HepG2 (cell line): ENCODE data around the gene FOXA1. TPM values are rescaled to one million over a fixed set of nuclear protein-coding genes. Genes with fewer than 3 reads are reported as not detected.

Experiments used
- AKNA ChIP-seq: sonication (generic); formaldehyde crosslinking; IDR thresholded peaks from 2 replicates; pipeline ENCODE4 v1.4.0; 2020; ENCODE audit warnings: missing genetic modification reagents, borderline replicate concordance
- FOXA1 ChIP-seq, 2 experiments: fragments of 450-650 bp in 1 of 2; sonication (generic) in 1 of 2; formaldehyde crosslinking in 1 of 2; IDR thresholded peaks; 2 replicates each; pipeline versions ENCODE4 v1.4.0 to v1.6.1; 2016 to 2020; ENCODE audit warnings: missing genetic modification reagents in 1 of 2
- HOXD1 ChIP-seq: sonication (generic); formaldehyde crosslinking; IDR thresholded peaks from 2 replicates; pipeline ENCODE4 v1.5.0; 2020; ENCODE audit warnings: missing genetic modification reagents
- KLF9 ChIP-seq: IDR thresholded peaks from 2 replicates; pipeline ENCODE4 v1.6.1; 2016; ENCODE audit warnings: low read depth
- POLR2A ChIP-seq, 2 experiments: IDR thresholded peaks; 2 replicates each; pipeline ENCODE4 v1.6.1; 2011; ENCODE audit warnings: low read depth in 2 of 2, low read length in 2 of 2, mild to moderate bottlenecking in 1 of 2, moderate library complexity in 1 of 2; ENCODE audit not compliant: insufficient read depth in 1 of 2
- POLR2AphosphoS2 ChIP-seq: IDR thresholded peaks from 2 replicates; pipeline ENCODE4 v1.6.1; 2011; ENCODE audit warnings: low read depth, low read length, improper control_type of control experiment
- SNAI1 ChIP-seq: sonication (generic); formaldehyde crosslinking; IDR thresholded peaks from 2 replicates; pipeline ENCODE4 v1.5.0; 2020; ENCODE audit warnings: mild to moderate bottlenecking, missing genetic modification reagents, borderline replicate concordance
- U2AF1 ChIP-seq: fragments of 200-400 bp; formaldehyde crosslinking; optimal IDR thresholded peaks from 2 replicates; pipeline ENCODE3; 2017; ENCODE audit warnings: mild to moderate bottlenecking, low read depth, low read length
- ZBTB21 ChIP-seq: sonication (generic); formaldehyde crosslinking; IDR thresholded peaks from 2 replicates; pipeline ENCODE4 v1.4.0; 2020; ENCODE audit warnings: missing genetic modification reagents
- ZBTB42 ChIP-seq: sonication (generic); formaldehyde crosslinking; IDR thresholded peaks from 2 replicates; pipeline ENCODE4 v1.5.0; 2020; ENCODE audit warnings: mild to moderate bottlenecking, missing genetic modification reagents
- ZNF337 ChIP-seq: sonication (generic); formaldehyde crosslinking; IDR thresholded peaks from 2 replicates; pipeline ENCODE4 v1.5.1; 2020; ENCODE audit warnings: missing genetic modification reagents, low read depth, mild to moderate bottlenecking, borderline replicate concordance
- ZNF33A ChIP-seq: sonication (generic); formaldehyde crosslinking; IDR thresholded peaks from 2 replicates; pipeline ENCODE4 v1.5.1; 2020; ENCODE audit warnings: missing genetic modification reagents, mild to moderate bottlenecking, moderate library complexity, borderline replicate concordance
- ZNF367 ChIP-seq: sonication (generic); formaldehyde crosslinking; IDR thresholded peaks from 2 replicates; pipeline ENCODE4 v1.4.0; 2020; ENCODE audit warnings: missing genetic modification reagents, borderline replicate concordance
- ZNF382 ChIP-seq: sonication (generic); formaldehyde crosslinking; IDR thresholded peaks from 2 replicates; pipeline ENCODE4 v1.5.0; 2020; ENCODE audit warnings: missing genetic modification reagents, mild to moderate bottlenecking, borderline replicate concordance
- ZNF614 ChIP-seq: IDR thresholded peaks from 2 replicates; pipeline ENCODE4 v1.6.1; 2018; ENCODE audit warnings: missing biosample characterization, missing genetic modification reagents, inconsistent platforms, borderline replicate concordance
- ZNF891 ChIP-seq: sonication (generic); formaldehyde crosslinking; IDR thresholded peaks from 2 replicates; pipeline ENCODE4 v1.5.0; 2020; ENCODE audit warnings: mild to moderate bottlenecking, missing genetic modification reagents
- polyA plus RNA-seq, 8 experiments: library from polyadenylated mRNA; depleted of rRNA in 3 of 8; stranded (reverse) in 7 of 8; unstranded in 1 of 8; fragments of >200 nt; fragmentation: Illumina TruSeq in 4 of 8; extraction: Trizol in 4 of 8; gene quantifications; 2 replicates each; pipeline versions ENCODE4 v1.2.1 to v1.2.3, GENCODE V29; 2011 to 2016; ENCODE audit warnings: low read depth in 4 of 8, missing spikeins in 1 of 8, mixed read lengths in 1 of 8; ENCODE audit not compliant: insufficient read depth in 1 of 8
- total RNA-seq, 5 experiments: library from RNA; depleted of rRNA; stranded (reverse); fragments of >200 nt; fragmentation: Illumina TruSeq; extraction: Trizol; gene quantifications; 2 replicates each; pipeline ENCODE4 v1.2.3, GENCODE V29; 2016; ENCODE audit warnings: low read depth in 1 of 5
- TF ChIP-seq, protein P1 (sequence below): conservative IDR thresholded peaks from 2 replicates; pipeline ENCODE4 v1.6.1; 2018; ENCODE audit warnings: missing genetic modification reagents
- TF ChIP-seq, protein P2 (sequence below): sonication (generic); formaldehyde crosslinking; conservative IDR thresholded peaks from 2 replicates; pipeline ENCODE4 v1.8.0; 2022; ENCODE audit warnings: mild to moderate bottlenecking, moderate library complexity, missing genetic modification reagents
- TF ChIP-seq, protein P3 (sequence below): IDR thresholded peaks from 2 replicates; pipeline ENCODE4 v1.6.1; 2016

The FOXA1 gene
- total and polyA plus RNA-seq, 2 of the 13 experiments (the other 11 are each of a cell fraction or from before 2014, with no cell fraction given) = 43.4 to 58.6 TPM

DNA sequence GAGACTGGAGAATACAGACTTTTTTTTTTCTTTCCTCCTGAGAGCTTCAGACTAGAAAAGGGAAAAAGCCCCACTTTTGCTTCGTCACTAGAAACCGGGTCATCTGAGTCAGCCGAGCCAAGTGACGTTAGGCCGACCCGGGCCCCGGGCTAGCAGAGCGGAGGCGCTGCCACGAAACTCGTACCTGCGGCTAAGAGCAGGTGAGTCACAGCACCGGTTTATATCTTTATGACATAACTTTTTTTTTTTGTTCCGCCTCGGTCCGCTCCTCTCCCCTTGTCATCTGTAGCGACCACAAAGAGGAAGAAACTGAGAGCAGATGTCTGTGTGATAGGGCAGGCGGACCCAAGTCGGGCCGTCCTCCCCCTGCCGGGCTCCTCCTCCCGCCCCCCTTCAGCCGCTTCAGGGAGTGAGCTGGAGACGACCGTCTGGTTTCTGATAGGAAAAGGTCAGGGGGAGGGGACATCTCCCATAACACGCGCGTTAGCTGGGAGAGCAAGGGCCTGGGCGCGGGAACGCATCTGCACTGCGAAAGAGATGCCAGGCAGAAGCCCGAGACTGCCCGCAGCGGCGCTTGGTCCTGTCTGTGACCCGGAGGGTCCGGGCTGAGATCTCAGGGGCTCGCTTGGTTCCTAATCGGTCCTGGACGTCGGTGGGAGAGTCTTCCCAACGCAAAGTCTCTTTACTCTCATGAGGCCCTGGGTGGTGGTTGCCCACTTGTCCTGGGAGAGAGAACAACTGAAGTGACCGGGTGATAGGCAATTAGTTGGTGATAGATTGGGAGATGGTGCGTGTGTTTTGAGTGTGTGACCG lies 966 bp upstream of the FOXA1 start (continued):
- TF ChIP-seq, protein P1, sequence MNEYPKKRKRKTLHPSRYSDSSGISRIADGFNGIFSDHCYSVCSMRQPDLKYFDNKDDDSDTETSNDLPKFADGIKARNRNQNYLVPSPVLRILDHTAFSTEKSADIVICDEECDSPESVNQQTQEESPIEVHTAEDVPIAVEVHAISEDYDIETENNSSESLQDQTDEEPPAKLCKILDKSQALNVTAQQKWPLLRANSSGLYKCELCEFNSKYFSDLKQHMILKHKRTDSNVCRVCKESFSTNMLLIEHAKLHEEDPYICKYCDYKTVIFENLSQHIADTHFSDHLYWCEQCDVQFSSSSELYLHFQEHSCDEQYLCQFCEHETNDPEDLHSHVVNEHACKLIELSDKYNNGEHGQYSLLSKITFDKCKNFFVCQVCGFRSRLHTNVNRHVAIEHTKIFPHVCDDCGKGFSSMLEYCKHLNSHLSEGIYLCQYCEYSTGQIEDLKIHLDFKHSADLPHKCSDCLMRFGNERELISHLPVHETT = 0 out of 2 replicates have a peak, but pooled peaks have one; percentile 39
- TF ChIP-seq, protein P2, sequence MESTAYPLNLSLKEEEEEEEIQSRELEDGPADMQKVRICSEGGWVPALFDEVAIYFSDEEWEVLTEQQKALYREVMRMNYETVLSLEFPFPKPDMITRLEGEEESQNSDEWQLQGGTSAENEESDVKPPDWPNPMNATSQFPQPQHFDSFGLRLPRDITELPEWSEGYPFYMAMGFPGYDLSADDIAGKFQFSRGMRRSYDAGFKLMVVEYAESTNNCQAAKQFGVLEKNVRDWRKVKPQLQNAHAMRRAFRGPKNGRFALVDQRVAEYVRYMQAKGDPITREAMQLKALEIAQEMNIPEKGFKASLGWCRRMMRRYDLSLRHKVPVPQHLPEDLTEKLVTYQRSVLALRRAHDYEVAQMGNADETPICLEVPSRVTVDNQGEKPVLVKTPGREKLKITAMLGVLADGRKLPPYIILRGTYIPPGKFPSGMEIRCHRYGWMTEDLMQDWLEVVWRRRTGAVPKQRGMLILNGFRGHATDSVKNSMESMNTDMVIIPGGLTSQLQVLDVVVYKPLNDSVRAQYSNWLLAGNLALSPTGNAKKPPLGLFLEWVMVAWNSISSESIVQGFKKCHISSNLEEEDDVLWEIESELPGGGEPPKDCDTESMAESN = peak; percentile 89
- TF ChIP-seq U2AF1 (peak; percentile 75), HOXD1 (CRISPR knock-in tag) (no peak; the same call in none of the 2 replicates), ZNF367 (peak; percentile 94; the same call in 1 of the 2 replicates), SNAI1 (CRISPR knock-in tag) (peak; percentile 88), POLR2A (IDR thresholded peaks at IDR 0.05; ENCODE audit: insufficient read depth in 1 of 2, low read depth in 2 of 2, low read length in 2 of 2) (peak in 1 of 2 experiments; percentile 68; a peak in 2 of 4 replicates), ZBTB42 (peak; percentile 97), ZNF891 (peak; percentile 97), ZNF337 (CRISPR knock-in tag) (0 out of 2 replicates have a peak, but pooled peaks have one; percentile 71), AKNA (CRISPR knock-in tag) (no peak), KLF9 (no peak; the same call in 1 of the 2 replicates), FOXA1 (IDR thresholded peaks at IDR 0.05) (no peak), FOXA1 (CRISPR knock-in tag; IDR thresholded peaks at IDR 0.05) (peak; percentile 34; the same call in 1 of the 2 replicates), ZNF33A (CRISPR knock-in tag) (peak; percentile 92), ZNF382 (CRISPR knock-in tag) (no peak), ZBTB21 (peak; percentile 78), ZNF614 (CRISPR knock-in tag) (peak; percentile 98), POLR2AphosphoS2 (0 out of 2 replicates have a peak, but pooled peaks have one; percentile 63)
- TF ChIP-seq, protein P3, sequence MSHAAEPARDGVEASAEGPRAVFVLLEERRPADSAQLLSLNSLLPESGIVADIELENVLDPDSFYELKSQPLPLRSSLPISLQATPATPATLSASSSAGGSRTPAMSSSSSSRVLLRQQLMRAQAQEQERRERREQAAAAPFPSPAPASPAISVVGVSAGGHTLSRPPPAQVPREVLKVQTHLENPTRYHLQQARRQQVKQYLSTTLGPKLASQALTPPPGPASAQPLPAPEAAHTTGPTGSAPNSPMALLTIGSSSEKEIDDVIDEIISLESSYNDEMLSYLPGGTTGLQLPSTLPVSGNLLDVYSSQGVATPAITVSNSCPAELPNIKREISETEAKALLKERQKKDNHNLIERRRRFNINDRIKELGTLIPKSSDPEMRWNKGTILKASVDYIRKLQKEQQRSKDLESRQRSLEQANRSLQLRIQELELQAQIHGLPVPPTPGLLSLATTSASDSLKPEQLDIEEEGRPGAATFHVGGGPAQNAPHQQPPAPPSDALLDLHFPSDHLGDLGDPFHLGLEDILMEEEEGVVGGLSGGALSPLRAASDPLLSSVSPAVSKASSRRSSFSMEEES (CRISPR knock-in tag) = peak; percentile 89
